Neuron (in vitro differentiated cells): Measurements from ENCODE around the gene MARK3.
A peak's percentile ranks its signal among the peaks of the same experiment; 100 is the strongest.
"Not testable (repeated sequence)": the region's sequence is repeated elsewhere in the genome, so short reads cannot be mapped to it uniquely, and the experiment has no call there.

Experiments
- H2AFZ ChIP-seq: one replicate; pipeline ENCODE4 v1.6.1; 2013; ENCODE audit warnings: low read depth, mild to moderate bottlenecking, inconsistent platforms, low read length, moderate library complexity
- H3K27me3 ChIP-seq: one replicate; pipeline ENCODE4 v1.6.1; 2013; ENCODE audit warnings: low read length; ENCODE audit not compliant: insufficient read depth
- H3K36me3 ChIP-seq: one replicate; pipeline ENCODE4 v1.6.1; 2013; ENCODE audit warnings: low read length; ENCODE audit not compliant: insufficient read depth
- H3K4me1 ChIP-seq: one replicate; pipeline ENCODE4 v1.6.1; 2013; ENCODE audit warnings: low read length; ENCODE audit not compliant: insufficient read depth
- H3K4me3 ChIP-seq: 2 replicates; pipeline ENCODE4 v1.5.1; 2013; ENCODE audit warnings: mild to moderate bottlenecking, low read length, moderate library complexity
- H3K9me3 ChIP-seq: one replicate; pipeline ENCODE4 v1.6.1; 2013; ENCODE audit warnings: low read length

MARK3 gene

GRCh38 chr14:103510724-103511693 is 125.8 kb downstream of the MARK3 start:
- Histone ChIP-seq H3K27me3 (no peaks in the 10 kb centered on the region), H3K4me1 (no peaks in the 10 kb centered on the region), H3K4me3 (no peak overlapping the region), H3K36me3 (peaks cover 51% of the 10 kb centered on the region), H2AFZ (no peak overlapping the region), H3K9me3 (no peaks in the 10 kb centered on the region)

GRCh38 chr14:103512180-103512579 is 127.0 kb downstream of the MARK3 start:
- peaks cover 47% of the 10 kb centered on the region for H3K36me3 ChIP-seq
- peaks cover 11% of the 10 kb centered on the region for H3K4me1 ChIP-seq
- not testable (repeated sequence) for H3K27me3 ChIP-seq, H3K9me3 ChIP-seq, H2AFZ ChIP-seq, H3K4me3 ChIP-seq

- no peak overlapping the region for H2AFZ ChIP-seq
- no peaks in the 10 kb centered on the region for H3K9me3 ChIP-seq
- no peak overlapping the region for H3K4me3 ChIP-seq
- H3K4me1 ChIP-seq, result peaks cover 19% of the 10 kb centered on the region
- peaks cover 41% of the 10 kb centered on the region for H3K36me3 ChIP-seq
- no peaks in the 10 kb centered on the region for H3K27me3 ChIP-seq
Measured at GRCh38 chr14:103512701-103513611, 127.7 kb downstream of the MARK3 start.

- Histone ChIP-seq H2AFZ (no peak overlapping the region), H3K27me3 (no peaks in the 10 kb centered on the region), H3K4me1 (peaks cover 36% of the 10 kb centered on the region), H3K9me3 (no peaks in the 10 kb centered on the region), H3K4me3 (no peak overlapping the region), H3K36me3 (peaks cover 39% of the 10 kb centered on the region)
Measured at GRCh38 chr14:103514596-103515421, 129.6 kb downstream of the MARK3 start.

- H3K9me3 ChIP-seq, result no peaks in the 10 kb centered on the region
- H3K4me3 ChIP-seq, result no peak overlapping the region
- H3K27me3 ChIP-seq, result no peaks in the 10 kb centered on the region
- H3K36me3 ChIP-seq, result peaks cover 33% of the 10 kb centered on the region
- H2AFZ ChIP-seq, result no peak overlapping the region
- H3K4me1 ChIP-seq, result peaks cover 45% of the 10 kb centered on the region
Measured at GRCh38 chr14:103516426-103517173, 131.4 kb downstream of the MARK3 start.

- Histone ChIP-seq H3K4me3 (no peak overlapping the region), H3K4me1 (peaks cover 45% of the 10 kb centered on the region), H3K9me3 (no peaks in the 10 kb centered on the region), H3K27me3 (no peaks in the 10 kb centered on the region), H2AFZ (no peak overlapping the region), H3K36me3 (peaks cover 32% of the 10 kb centered on the region)
Measured at GRCh38 chr14:103517174-103517566, 132.0 kb downstream of the MARK3 start.

- H3K4me1 ChIP-seq, result peaks cover 47% of the 10 kb centered on the region
- H3K4me3 ChIP-seq, result no peak overlapping the region
- no peaks in the 10 kb centered on the region for H3K27me3 ChIP-seq
- H3K9me3 ChIP-seq, result no peaks in the 10 kb centered on the region
- H3K36me3 ChIP-seq, result peaks cover 27% of the 10 kb centered on the region
- H2AFZ ChIP-seq, result no peak overlapping the region
Measured at GRCh38 chr14:103517721-103518421, 132.7 kb downstream of the MARK3 start.

- Histone ChIP-seq H3K4me3 (no peak overlapping the region), H3K9me3 (no peaks in the 10 kb centered on the region), H3K4me1 (peaks cover 53% of the 10 kb centered on the region), H2AFZ (no peak overlapping the region), H3K27me3 (no peaks in the 10 kb centered on the region), H3K36me3 (peaks cover 25% of the 10 kb centered on the region)
Measured at GRCh38 chr14:103518422-103519042, 133.3 kb downstream of the MARK3 start.

- Histone ChIP-seq H3K36me3 (peaks cover 25% of the 10 kb centered on the region), H3K4me3 (peak overlapping the region; percentile 84), H3K4me1 (peaks cover 56% of the 10 kb centered on the region), H3K9me3 (no peaks in the 10 kb centered on the region), H2AFZ (no peak overlapping the region), H3K27me3 (no peaks in the 10 kb centered on the region)
Measured at GRCh38 chr14:103519043-103519836, 134.0 kb downstream of the MARK3 start.

GRCh38 chr14:103519837-103520212 is 134.6 kb downstream of the MARK3 start:
- peaks cover 62% of the 10 kb centered on the region for H3K4me1 ChIP-seq
- no peaks in the 10 kb centered on the region for H3K9me3 ChIP-seq
- peaks cover 25% of the 10 kb centered on the region for H3K36me3 ChIP-seq
- H3K27me3 ChIP-seq, result no peaks in the 10 kb centered on the region
- H2AFZ ChIP-seq, result no peak overlapping the region
- peak overlapping the region; percentile 84 for H3K4me3 ChIP-seq

- Histone ChIP-seq H3K4me1 (peaks cover 63% of the 10 kb centered on the region), H2AFZ (no peak overlapping the region), H3K36me3 (peaks cover 23% of the 10 kb centered on the region), H3K27me3 (no peaks in the 10 kb centered on the region), H3K4me3 (peak overlapping the region; percentile 84), H3K9me3 (no peaks in the 10 kb centered on the region)
Measured at GRCh38 chr14:103520269-103520656, 135.0 kb downstream of the MARK3 start.
